ENCODE results near the gene HOMER1. TPM values are rescaled to one million over a fixed set of nuclear protein-coding genes. Genes with fewer than 3 reads are reported as not detected.

Gene HOMER1
- total and polyA plus RNA-seq, 10 of the 15 experiments (the other 5 are each of a cell fraction or from before 2014, with no cell fraction given) = 0.96 to 22.0 (median 7.5) TPM

GRCh38 chr5:79489773-79490172 lies 24.2 kb downstream of the HOMER1 start (continued):
- TF ChIP-seq REST (IDR thresholded peaks at IDR 0.05; ENCODE audit: low read depth, low read length) (no peak), FOXM1 (IDR thresholded peaks at IDR 0.05; ENCODE audit: low read depth, low read length) (no peak), PAX5 (IDR thresholded peaks at IDR 0.05; ENCODE audit: borderline replicate concordance, low read depth, low read length) (no peak), HDAC6 (IDR thresholded peaks at IDR 0.05; ENCODE audit: unreplicated experiment) (no peak), ASH2L (IDR thresholded peaks at IDR 0.05; ENCODE audit: borderline replicate concordance, low read depth) (no peak), IKZF2 (IDR thresholded peaks at IDR 0.05) (no peak), NR2C2 (IDR thresholded peaks at IDR 0.05; ENCODE audit: borderline replicate concordance, control insufficient read depth, insufficient read length, low read depth) (no peak), BCL11A (IDR thresholded peaks at IDR 0.05; ENCODE audit: low read depth, low read length) (no peak), CBFB (IDR thresholded peaks at IDR 0.05; ENCODE audit: low read depth) (no peak)

GRCh38 chr5:79488775-79489174 lies 25.2 kb downstream of the HOMER1 start:
- Histone ChIP-seq H3K79me2 (ENCODE audit: control insufficient read depth, insufficient read depth, low read length) (no peaks in the 10 kb centered on the region), H3K4me1 (ENCODE audit: control insufficient read depth, insufficient read depth, low read length) (no peaks in the 10 kb centered on the region), H3K4me2 (ENCODE audit: control insufficient read depth, insufficient read depth) (no peak overlapping the region), H3K9me3 (replicated peaks; ENCODE audit: control insufficient read depth, insufficient read depth, low read length) (no peaks in the 10 kb centered on the region), H3K9ac (ENCODE audit: control insufficient read depth, insufficient read depth, low read length) (no peak overlapping the region), H3K27ac (ENCODE audit: control insufficient read depth, insufficient read depth) (no peak overlapping the region), H3K36me3 (ENCODE audit: control insufficient read depth in 2 of 2, insufficient read depth in 2 of 2, low read length in 1 of 2) (no peaks in the 10 kb centered on the region), H3K4me3 (no peak overlapping the region), H2AFZ (ENCODE audit: control insufficient read depth, low read depth, low read length) (no peak overlapping the region), H3K27me3 (replicated peaks in 1 of 2; ENCODE audit: control insufficient read depth in 2 of 2, insufficient read depth in 2 of 2, low read length in 1 of 2) (no peaks in the 10 kb centered on the region), H4K20me1 (ENCODE audit: control insufficient read depth, insufficient read depth) (no peaks in the 10 kb centered on the region)
- no TSS peak for BruUV-seq (replicated peaks)
- no peak for ATAC-seq
- in situ Hi-C loops (cut with MboI) = no loop called here
- intact Hi-C loops (cut with micrococcal nuclease; ENCODE audit: unreplicated experiment) = no loop called here
- ChIA-PET POLR2A (no interaction called here), RAD21 (ENCODE audit: unreplicated experiment) (no interaction called here), SMC1A (ENCODE audit: uncharacterized antibody, unreplicated experiment) (interaction anchor here (0.5 to 1.6 kb wide), 5 partner anchors 12 to 355 kb away, joined by 3 to 5 read pairs (median 3); no protein-coding TSS in a partner anchor), CTCF (interaction anchor here (0.9 to 2.3 kb wide), 3 partner anchors 19 to 28 kb away, joined by 3 to 6 read pairs (median 5); no protein-coding TSS in a partner anchor)
- no peak for FAIRE-seq
- DNase-seq (ENCODE audit: low read depth, low spot score) = no peak
- no peak for TF ChIP-seq HDAC6 (IDR thresholded peaks at IDR 0.05; ENCODE audit: unreplicated experiment)
- no peak for TF ChIP-seq SMARCA5 (IDR thresholded peaks at IDR 0.05)
- TF ChIP-seq BHLHE40 (IDR thresholded peaks at IDR 0.05; ENCODE audit: borderline replicate concordance in 1 of 2, low read depth in 2 of 2, low read length in 1 of 2) = no peak
- TF ChIP-seq EED (IDR thresholded peaks at IDR 0.05; ENCODE audit: low read depth) = no peak
- TF ChIP-seq ELK1 (IDR thresholded peaks at IDR 0.05; ENCODE audit: low read depth, low read length) = no peak
- TF ChIP-seq CHD1 (IDR thresholded peaks at IDR 0.05; ENCODE audit: low read depth, low read length) = no peak
- TF ChIP-seq E2F4 (IDR thresholded peaks at IDR 0.05; ENCODE audit: low read depth, low read length) = no peak
- TF ChIP-seq RELA (IDR thresholded peaks at IDR 0.05; ENCODE audit: borderline replicate concordance, partially characterized antibody) = no peak

Data from GM12878 (cell line).